Panc1 (cell line): ENCODE data around the gene LRRFIP1. TPM values are rescaled to one million over a fixed set of nuclear protein-coding genes. Genes with fewer than 3 reads are reported as not detected.

Source experiments
- ATAC-seq: fragments of 200-7000 bp; cut with Tn5 transposase; 2 replicates; pipeline ENCODE4 v1.9.1; 2020; ENCODE audit warnings: mild to moderate bottlenecking, moderate library complexity
- BruUV-seq: library from RNA; stranded (reverse); fragments of 400-500 nt; replicated peaks from 2 replicates; lab custom pipeline; 2021; lab: Mats Ljungman, UMichigan
- CTCF ChIA-PET: fragments of 300-600 bp; sonication (Branson Sonifier 250); formaldehyde crosslinking; loops from one replicate; lab custom pipeline; 2022; ENCODE audit warnings: antibody characterized with exemption; lab: Charles Lee
- POLR2A ChIA-PET: fragments of 300-600 bp; sonication (Branson Sonifier 250); formaldehyde crosslinking; loops from one replicate; lab custom pipeline; 2022; ENCODE audit warnings: antibody characterized with exemption; lab: Charles Lee
- DNase-seq: peaks from one replicate; pipeline ENCODE4 v3.0.0-alpha.2; 2010; ENCODE audit warnings: low read depth, low spot score
- H3K27ac ChIP-seq: 2 replicates; pipeline ENCODE4 v1.5.1; 2011; ENCODE audit warnings: mild to moderate bottlenecking, low read length, inconsistent platforms
- H3K27me3 ChIP-seq: fragments of 200-500 bp; sonication (Bioruptor generic); 2 replicates; pipeline ENCODE4 v1.6.0; 2014; ENCODE audit warnings: low read length, inconsistent platforms; ENCODE audit not compliant: control insufficient read depth, insufficient read depth
- H3K36me3 ChIP-seq: fragments of 200-500 bp; sonication (Bioruptor generic); 2 replicates; pipeline ENCODE4 v1.5.1; 2014; ENCODE audit warnings: inconsistent platforms, mild to moderate bottlenecking, low read length, moderate library complexity; ENCODE audit not compliant: control insufficient read depth, insufficient read depth
- H3K4me1 ChIP-seq: 2 replicates; pipeline ENCODE4 v1.5.1; 2011; ENCODE audit warnings: inconsistent platforms, mild to moderate bottlenecking, low read length, moderate library complexity; ENCODE audit not compliant: control insufficient read depth, insufficient read depth
- H3K4me3 ChIP-seq, 2 experiments: 2 replicates each; pipeline ENCODE4 v1.5.1; 2011 to 2012; ENCODE audit warnings: low read depth in 2 of 2, low read length in 2 of 2, mild to moderate bottlenecking in 2 of 2, inconsistent platforms in 1 of 2, moderate library complexity in 1 of 2
- H3K9me3 ChIP-seq: fragments of 200-500 bp; sonication (Bioruptor generic); 2 replicates; pipeline ENCODE4 v1.5.1; 2014; ENCODE audit warnings: low read depth, mild to moderate bottlenecking, inconsistent platforms, low read length, moderate library complexity; ENCODE audit not compliant: control insufficient read depth, insufficient read depth
- POLR2AphosphoS5 ChIP-seq: IDR thresholded peaks from 2 replicates; pipeline ENCODE4 v1.6.1; 2012; ENCODE audit warnings: mild to moderate bottlenecking, low read depth, low read length, moderate library complexity
- REST ChIP-seq, 2 experiments: IDR thresholded peaks; 2 replicates each; pipeline ENCODE4 v1.6.1; 2011 to 2012; ENCODE audit warnings: low read depth in 2 of 2, control low read depth in 1 of 2, low read length in 1 of 2, mild to moderate bottlenecking in 1 of 2, moderate library complexity in 1 of 2; ENCODE audit not compliant: insufficient read depth in 1 of 2
- SIN3A ChIP-seq: IDR thresholded peaks from 2 replicates; pipeline ENCODE4 v1.6.1; 2012; ENCODE audit warnings: low read depth, mild to moderate bottlenecking, low read length, moderate library complexity, borderline replicate concordance; ENCODE audit not compliant: insufficient read depth
- TCF7L2 ChIP-seq: IDR thresholded peaks from 2 replicates; pipeline ENCODE4 v1.6.1; 2011; ENCODE audit warnings: mild to moderate bottlenecking, low read depth, low read length, inconsistent platforms
- in situ Hi-C: cut with HindIII; loops from 2 replicates; pipeline ENCODE4 v1.10.0; 2016; ENCODE audit warnings: low sequenced_read_pairs, low pct_unique_long_range_greater_than_20kb
- intact Hi-C: fragments of 100-400 bp; cut with micrococcal nuclease; formaldehyde crosslinking; loops from one replicate; pipeline ENCODE4 v1.10.0; 2022; ENCODE audit not compliant: unreplicated experiment
- total RNA-seq: library from RNA; stranded (reverse); gene quantifications from one replicate; pipeline ENCODE4 v1.2.1, GENCODE V29; 2021; ENCODE audit not compliant: unreplicated experiment
- TF ChIP-seq, protein P1 (sequence below): fragments of 450-650 bp; IDR thresholded peaks from 2 replicates; pipeline ENCODE4 v1.5.1; 2017; ENCODE audit warnings: mild to moderate bottlenecking

Gene LRRFIP1
- total RNA-seq, 1 experiment from 2014 or later, result 121 TPM

GRCh38 chr2:237612527-237613357 lies 14.6 kb upstream of the LRRFIP1 start:
- in situ Hi-C loops, result no loop called here
- intact Hi-C loops, result no loop called here
- TF ChIP-seq TCF7L2 (no peak), POLR2AphosphoS5 (no peak), SIN3A (no peak), REST (IDR thresholded peaks at IDR 0.05; ENCODE audit: insufficient read depth in 1 of 2, low read depth in 2 of 2, low read length in 1 of 2) (no peak)
- TF ChIP-seq, protein P1, sequence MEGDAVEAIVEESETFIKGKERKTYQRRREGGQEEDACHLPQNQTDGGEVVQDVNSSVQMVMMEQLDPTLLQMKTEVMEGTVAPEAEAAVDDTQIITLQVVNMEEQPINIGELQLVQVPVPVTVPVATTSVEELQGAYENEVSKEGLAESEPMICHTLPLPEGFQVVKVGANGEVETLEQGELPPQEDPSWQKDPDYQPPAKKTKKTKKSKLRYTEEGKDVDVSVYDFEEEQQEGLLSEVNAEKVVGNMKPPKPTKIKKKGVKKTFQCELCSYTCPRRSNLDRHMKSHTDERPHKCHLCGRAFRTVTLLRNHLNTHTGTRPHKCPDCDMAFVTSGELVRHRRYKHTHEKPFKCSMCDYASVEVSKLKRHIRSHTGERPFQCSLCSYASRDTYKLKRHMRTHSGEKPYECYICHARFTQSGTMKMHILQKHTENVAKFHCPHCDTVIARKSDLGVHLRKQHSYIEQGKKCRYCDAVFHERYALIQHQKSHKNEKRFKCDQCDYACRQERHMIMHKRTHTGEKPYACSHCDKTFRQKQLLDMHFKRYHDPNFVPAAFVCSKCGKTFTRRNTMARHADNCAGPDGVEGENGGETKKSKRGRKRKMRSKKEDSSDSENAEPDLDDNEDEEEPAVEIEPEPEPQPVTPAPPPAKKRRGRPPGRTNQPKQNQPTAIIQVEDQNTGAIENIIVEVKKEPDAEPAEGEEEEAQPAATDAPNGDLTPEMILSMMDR, result no peak
- no peak for ATAC-seq
- H3K27me3 ChIP-seq, result no peaks in the 10 kb centered on the region
- H3K4me3 ChIP-seq, result no peak overlapping the region
- POLR2A ChIA-PET, result no interaction called here
- CTCF ChIA-PET, result no interaction called here
- BruUV-seq, result no TSS peak
- H3K4me1 ChIP-seq, result no peaks in the 10 kb centered on the region
- H3K36me3 ChIP-seq, result no peaks in the 10 kb centered on the region
- DNase-seq, result no peak
- H3K27ac ChIP-seq, result no peak overlapping the region
- no peaks in the 10 kb centered on the region for H3K9me3 ChIP-seq

DNA sequence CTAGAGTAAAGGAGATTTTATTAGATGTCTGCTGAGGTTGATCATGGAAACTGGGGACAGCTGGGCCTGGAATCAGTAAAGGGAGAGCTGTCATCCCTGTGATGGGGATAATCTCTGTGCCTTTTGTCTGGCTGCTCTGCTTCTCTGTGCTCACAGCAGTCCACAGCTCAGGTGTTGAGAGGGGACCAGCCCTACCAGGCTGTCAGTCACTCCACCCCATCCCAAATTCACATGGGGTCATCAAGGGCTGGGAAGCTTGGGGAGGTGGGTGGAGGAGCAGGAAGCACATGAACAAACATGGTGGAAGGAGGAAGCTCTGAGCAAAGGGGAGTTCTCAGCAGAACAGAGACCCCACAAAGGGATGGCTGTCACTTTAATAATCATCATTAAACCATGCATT lies 13.7 kb upstream of the LRRFIP1 start:
- H3K4me3 ChIP-seq, result no peak overlapping the region
- in situ Hi-C loops (no loop called here), intact Hi-C loops (no loop called here)
- DNase-seq, result no peak
- 0 out of 2 replicates have a peak overlapping the region, but pooled peaks have one; percentile 23 for H3K27ac ChIP-seq
- ChIA-PET CTCF (no interaction called here), POLR2A (no interaction called here)
- H3K27me3 ChIP-seq, result no peaks in the 10 kb centered on the region
- no peaks in the 10 kb centered on the region for H3K9me3 ChIP-seq
- ATAC-seq, result 0 out of 2 replicates have a peak, but pooled peaks have one; percentile 28
- no peaks in the 10 kb centered on the region for H3K4me1 ChIP-seq
- TF ChIP-seq POLR2AphosphoS5, result no peak
- TF ChIP-seq SIN3A, result no peak
- no peak for TF ChIP-seq TCF7L2
- TF ChIP-seq, protein P1, result no peak
- no peak for TF ChIP-seq REST (IDR thresholded peaks at IDR 0.05; ENCODE audit: insufficient read depth in 1 of 2, low read depth in 2 of 2, low read length in 1 of 2)
- no TSS peak for BruUV-seq
- H3K36me3 ChIP-seq, result no peaks in the 10 kb centered on the region
